ENCODE results near the gene STK35. TPM values are rescaled to one million over a fixed set of nuclear protein-coding genes. Genes with fewer than 3 reads are reported as not detected.

The STK35 gene
- total RNA-seq, 3 donors from 2014 or later (not counting 1 experiment from before 2014, with no cell fraction given), result 18.7 to 24.5 (median 21.9) TPM

DNA sequence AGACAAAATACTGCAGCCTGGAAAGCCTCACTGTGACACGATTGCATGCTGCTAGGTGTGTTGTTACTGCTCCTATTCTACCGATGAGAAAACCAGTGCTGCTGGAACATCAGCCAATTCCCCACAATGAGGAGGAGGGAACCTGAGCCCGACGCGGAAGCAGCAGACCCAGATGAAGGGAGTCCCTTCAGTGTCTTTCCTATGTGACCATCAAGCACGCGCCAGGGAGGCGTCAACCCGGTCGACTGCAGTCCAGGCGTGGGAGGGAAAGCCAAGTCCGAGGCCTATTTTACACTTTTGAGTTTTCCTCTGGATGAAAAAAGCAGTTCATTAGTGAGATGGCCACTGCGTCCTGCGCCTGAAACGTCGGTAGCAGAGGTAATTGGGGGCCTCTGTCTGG is 63.3 kb downstream of the STK35 start:
- Histone ChIP-seq H3K9me3 (ENCODE audit: control insufficient read depth, insufficient read depth, low read length) (no peaks in the 10 kb centered on the region), H3K4me3 (ENCODE audit: low read length) (no peak overlapping the region), H3K27ac (ENCODE audit: low read length) (no peak overlapping the region), H3K4me1 (ENCODE audit: control insufficient read depth, insufficient read depth, low read length) (no peaks in the 10 kb centered on the region), H3K36me3 (ENCODE audit: control insufficient read depth, insufficient read depth, low read length) (no peaks in the 10 kb centered on the region), H3K27me3 (ENCODE audit: control insufficient read depth, insufficient read depth, low read length) (no peaks in the 10 kb centered on the region)
- Mint-ChIP-seq H3K27ac (no peak overlapping the region), H3K9me3 (no peaks in the 10 kb centered on the region), H3K36me3 (no peaks in the 10 kb centered on the region), H3K4me3 (no peak overlapping the region), H3K27me3 (ENCODE audit: low read depth in 2 of 2) (no peaks in the 10 kb centered on the region), H3K4me1 (no peaks in the 10 kb centered on the region)
- TF ChIP-seq, protein P1, sequence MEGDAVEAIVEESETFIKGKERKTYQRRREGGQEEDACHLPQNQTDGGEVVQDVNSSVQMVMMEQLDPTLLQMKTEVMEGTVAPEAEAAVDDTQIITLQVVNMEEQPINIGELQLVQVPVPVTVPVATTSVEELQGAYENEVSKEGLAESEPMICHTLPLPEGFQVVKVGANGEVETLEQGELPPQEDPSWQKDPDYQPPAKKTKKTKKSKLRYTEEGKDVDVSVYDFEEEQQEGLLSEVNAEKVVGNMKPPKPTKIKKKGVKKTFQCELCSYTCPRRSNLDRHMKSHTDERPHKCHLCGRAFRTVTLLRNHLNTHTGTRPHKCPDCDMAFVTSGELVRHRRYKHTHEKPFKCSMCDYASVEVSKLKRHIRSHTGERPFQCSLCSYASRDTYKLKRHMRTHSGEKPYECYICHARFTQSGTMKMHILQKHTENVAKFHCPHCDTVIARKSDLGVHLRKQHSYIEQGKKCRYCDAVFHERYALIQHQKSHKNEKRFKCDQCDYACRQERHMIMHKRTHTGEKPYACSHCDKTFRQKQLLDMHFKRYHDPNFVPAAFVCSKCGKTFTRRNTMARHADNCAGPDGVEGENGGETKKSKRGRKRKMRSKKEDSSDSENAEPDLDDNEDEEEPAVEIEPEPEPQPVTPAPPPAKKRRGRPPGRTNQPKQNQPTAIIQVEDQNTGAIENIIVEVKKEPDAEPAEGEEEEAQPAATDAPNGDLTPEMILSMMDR (IDR thresholded peaks at IDR 0.05), result no peak
- DNase-seq (no peak), ATAC-seq (no peak)
- intact Hi-C loops (cut with micrococcal nuclease), result no loop called here
- 93% methylated on average over 16 of the region's 16 CpGs for WGBS (ENCODE audit: insufficient coverage)

DNA sequence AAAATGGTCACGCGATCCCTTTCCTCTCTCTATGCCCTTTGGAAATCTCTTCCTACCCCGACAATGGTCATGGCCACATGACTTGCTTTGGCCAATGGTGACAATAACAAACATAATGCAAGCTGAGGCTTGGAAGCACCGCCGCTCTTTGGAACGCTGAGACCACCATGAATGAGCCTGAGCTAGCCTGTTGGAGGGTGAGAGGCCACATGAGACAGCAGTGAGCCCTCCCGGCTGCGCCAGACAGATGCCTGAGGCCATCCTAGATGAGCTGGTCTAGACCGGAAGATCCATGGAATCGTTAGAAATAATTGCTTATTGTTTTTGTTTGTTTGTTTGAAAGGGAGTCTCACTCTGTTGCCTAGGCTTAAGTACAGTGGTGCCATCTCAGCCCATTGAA is 64.2 kb downstream of the STK35 start:
- Mint-ChIP-seq H3K4me3 (no peak overlapping the region), H3K4me1 (no peaks in the 10 kb centered on the region), H3K27ac (no peak overlapping the region), H3K9me3 (no peaks in the 10 kb centered on the region), H3K36me3 (no peaks in the 10 kb centered on the region), H3K27me3 (ENCODE audit: low read depth in 2 of 2) (peaks cover 0 to 2% of the 10 kb centered on the region in 2 donors)
- intact Hi-C loops (cut with micrococcal nuclease), result no loop called here
- H3K4me3 ChIP-seq (ENCODE audit: low read length), result no peak overlapping the region
- H3K9me3 ChIP-seq (ENCODE audit: control insufficient read depth, insufficient read depth, low read length), result no peaks in the 10 kb centered on the region
- H3K4me1 ChIP-seq (ENCODE audit: control insufficient read depth, insufficient read depth, low read length), result no peaks in the 10 kb centered on the region
- DNase-seq (no peak), ATAC-seq (no peak)
- 91% methylated on average over 10 of the region's 10 CpGs for WGBS (ENCODE audit: insufficient coverage)
- H3K36me3 ChIP-seq (ENCODE audit: control insufficient read depth, insufficient read depth, low read length), result no peaks in the 10 kb centered on the region
- TF ChIP-seq, protein P1 (IDR thresholded peaks at IDR 0.05), result no peak
- H3K27ac ChIP-seq (ENCODE audit: low read length), result no peak overlapping the region
- no peaks in the 10 kb centered on the region for H3K27me3 ChIP-seq (ENCODE audit: control insufficient read depth, insufficient read depth, low read length)

DNA sequence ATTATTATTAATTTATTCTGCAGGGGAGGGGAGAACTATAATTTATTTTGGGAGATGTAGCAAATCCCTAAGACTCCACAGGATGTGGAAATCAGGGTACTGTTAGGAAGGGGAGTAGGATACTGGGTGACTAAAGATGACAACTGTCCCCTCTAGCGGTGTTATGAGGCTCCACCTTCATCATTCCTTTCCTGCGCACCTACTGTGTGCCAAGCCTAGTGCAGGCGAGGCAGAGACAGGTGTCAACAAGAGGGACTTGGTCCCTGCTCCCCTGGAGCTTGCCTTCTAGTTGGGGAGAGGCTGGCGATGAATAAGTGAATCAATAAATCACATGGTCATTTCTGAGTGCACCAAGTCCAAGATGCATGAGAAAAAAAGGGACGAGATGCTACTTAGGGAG is 65.5 kb downstream of the STK35 start:
- Mint-ChIP-seq H3K36me3 (no peaks in the 10 kb centered on the region), H3K4me1 (no peaks in the 10 kb centered on the region), H3K27me3 (ENCODE audit: low read depth in 2 of 2) (peaks cover 6 to 7% of the 10 kb centered on the region in 2 donors), H3K4me3 (no peak overlapping the region), H3K9me3 (no peaks in the 10 kb centered on the region), H3K27ac (no peak overlapping the region)
- no peak overlapping the region for H3K27ac ChIP-seq (ENCODE audit: low read length)
- no peak for ATAC-seq
- H3K4me1 ChIP-seq (ENCODE audit: control insufficient read depth, insufficient read depth, low read length), result no peaks in the 10 kb centered on the region
- no peaks in the 10 kb centered on the region for H3K9me3 ChIP-seq (ENCODE audit: control insufficient read depth, insufficient read depth, low read length)
- H3K36me3 ChIP-seq (ENCODE audit: control insufficient read depth, insufficient read depth, low read length), result no peaks in the 10 kb centered on the region
- no peak for DNase-seq
- intact Hi-C loops (cut with micrococcal nuclease), result no loop called here
- 65% methylated on average over 5 of the region's 5 CpGs for WGBS (ENCODE audit: insufficient coverage)
- H3K27me3 ChIP-seq (ENCODE audit: control insufficient read depth, insufficient read depth, low read length), result no peaks in the 10 kb centered on the region
- TF ChIP-seq, protein P1 (IDR thresholded peaks at IDR 0.05), result no peak
- no peak overlapping the region for H3K4me3 ChIP-seq (ENCODE audit: low read length)

DNA sequence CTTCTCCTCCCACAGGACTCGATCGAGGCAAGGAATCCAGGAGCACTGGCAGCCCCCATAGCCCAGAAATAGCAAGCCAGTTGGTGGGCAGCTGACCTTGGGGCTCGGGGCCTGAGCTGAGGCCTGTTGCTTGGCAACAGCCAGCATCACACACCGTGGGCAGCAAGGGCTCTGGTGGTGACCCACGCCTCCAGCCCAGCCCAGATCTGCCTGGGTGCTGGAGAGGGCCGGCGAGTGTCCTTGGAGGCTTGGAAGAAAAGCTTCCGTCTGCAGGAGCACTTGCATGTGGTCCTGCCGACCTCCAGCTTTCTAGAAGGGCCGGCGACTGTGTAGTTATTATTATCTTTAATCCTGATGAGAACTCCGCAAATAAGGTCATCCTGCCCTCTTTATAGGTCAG is 67.3 kb downstream of the STK35 start:
- TF ChIP-seq, protein P1 (IDR thresholded peaks at IDR 0.05), result no peak
- H3K4me1 ChIP-seq (ENCODE audit: control insufficient read depth, insufficient read depth, low read length), result peaks cover 4% of the 10 kb centered on the region
- 84% methylated on average over 12 of the region's 12 CpGs for WGBS (ENCODE audit: insufficient coverage)
- no peak overlapping the region for H3K27ac ChIP-seq (ENCODE audit: low read length)
- H3K36me3 Mint-ChIP-seq, result no peaks in the 10 kb centered on the region
- H3K36me3 ChIP-seq (ENCODE audit: control insufficient read depth, insufficient read depth, low read length), result no peaks in the 10 kb centered on the region
- no peaks in the 10 kb centered on the region for H3K9me3 Mint-ChIP-seq
- H3K4me3 Mint-ChIP-seq, result no peak overlapping the region
- no peak overlapping the region for H3K4me3 ChIP-seq (ENCODE audit: low read length)
- ATAC-seq (no peak), DNase-seq (no peak)
- H3K27me3 Mint-ChIP-seq (ENCODE audit: low read depth in 2 of 2), result peaks cover 10 to 14% of the 10 kb centered on the region in 2 donors
- H3K27ac Mint-ChIP-seq, result no peak overlapping the region
- intact Hi-C loops (cut with micrococcal nuclease), result no loop called here
- peaks cover 5 to 6% of the 10 kb centered on the region in 2 donors for H3K4me1 Mint-ChIP-seq
- H3K27me3 ChIP-seq (ENCODE audit: control insufficient read depth, insufficient read depth, low read length), result no peaks in the 10 kb centered on the region
- H3K9me3 ChIP-seq (ENCODE audit: control insufficient read depth, insufficient read depth, low read length), result no peaks in the 10 kb centered on the region
